ENCODE data around the gene SRP14. TPM values are rescaled to one million over a fixed set of nuclear protein-coding genes. Genes with fewer than 3 reads are reported as not detected.
"Not testable (repeated sequence)": the region's sequence is repeated elsewhere in the genome, so short reads cannot be mapped to it uniquely, and the experiment has no call there.

Gene SRP14
- 100 to 1,000 TPM; 571 to 622 (median 600) TPM for polyA plus RNA-seq (ENCODE audit: insufficient read length in 4 of 4)

- peak; percentile 90 to 94 (median 92) for DNase-seq (ENCODE audit: low read depth in 4 of 4, low spot score in 3 of 4)
Observed at GRCh38 chr15:40038638-40039543, at the start of gene SRP14. Gene SRP14, minus strand, starts transcription at chr15:40039181. Its CDS starts 65 bp downstream, at chr15:40039116.

GRCh38 chr15:40087991-40088928 is 49.3 kb upstream of the SRP14 start:
- no peak for DNase-seq (ENCODE audit: low read depth in 4 of 4, low spot score in 3 of 4)

GRCh38 chr15:40087068-40087810 is 48.3 kb upstream of the SRP14 start:
- no peak for DNase-seq (ENCODE audit: low read depth in 4 of 4, low spot score in 3 of 4)

GRCh38 chr15:40085266-40085665 is 46.3 kb upstream of the SRP14 start:
- DNase-seq (ENCODE audit: low read depth in 4 of 4, low spot score in 3 of 4), result no peak

GRCh38 chr15:40084650-40085049 is 45.7 kb upstream of the SRP14 start:
- DNase-seq (ENCODE audit: low read depth in 4 of 4, low spot score in 3 of 4), result no peak

GRCh38 chr15:40082195-40082883 is 43.4 kb upstream of the SRP14 start:
- no peak for DNase-seq (ENCODE audit: low read depth in 4 of 4, low spot score in 3 of 4)

- peak in 1 of 4 donors; percentile 77 for DNase-seq (ENCODE audit: low read depth in 4 of 4, low spot score in 3 of 4)
Observed at GRCh38 chr15:40081691-40082194, 42.8 kb upstream of the SRP14 start.

GRCh38 chr15:40080847-40081246 is 41.9 kb upstream of the SRP14 start:
- DNase-seq (ENCODE audit: low read depth in 4 of 4, low spot score in 3 of 4), result no peak

- no peak for DNase-seq (ENCODE audit: low read depth in 4 of 4, low spot score in 3 of 4)
Observed at GRCh38 chr15:40080104-40080503, 41.1 kb upstream of the SRP14 start.

- DNase-seq (ENCODE audit: low read depth in 4 of 4, low spot score in 3 of 4), result no peak
Observed at GRCh38 chr15:40079456-40079855, 40.5 kb upstream of the SRP14 start.

- DNase-seq (ENCODE audit: low read depth in 4 of 4, low spot score in 3 of 4), result no peak
Observed at GRCh38 chr15:40075298-40076044, 36.5 kb upstream of the SRP14 start.

GRCh38 chr15:40074656-40075055 is 35.7 kb upstream of the SRP14 start:
- DNase-seq (ENCODE audit: low read depth in 4 of 4, low spot score in 3 of 4), result not testable (repeated sequence)

GRCh38 chr15:40073716-40074490 is 34.9 kb upstream of the SRP14 start:
- DNase-seq (ENCODE audit: low read depth in 4 of 4, low spot score in 3 of 4), result not testable (repeated sequence)

GRCh38 chr15:40072216-40072990 is 33.4 kb upstream of the SRP14 start:
- DNase-seq (ENCODE audit: low read depth in 4 of 4, low spot score in 3 of 4), result no peak

- DNase-seq (ENCODE audit: low read depth in 4 of 4, low spot score in 3 of 4), result no peak
Observed at GRCh38 chr15:40070608-40071218, 31.7 kb upstream of the SRP14 start.

GRCh38 chr15:40070166-40070557 is 31.2 kb upstream of the SRP14 start:
- DNase-seq (ENCODE audit: low read depth in 4 of 4, low spot score in 3 of 4), result no peak

Measured in right renal pelvis (tissue), 4 donors.